ENCODE data around the gene CAMK1D.

Gene CAMK1D

DNA sequence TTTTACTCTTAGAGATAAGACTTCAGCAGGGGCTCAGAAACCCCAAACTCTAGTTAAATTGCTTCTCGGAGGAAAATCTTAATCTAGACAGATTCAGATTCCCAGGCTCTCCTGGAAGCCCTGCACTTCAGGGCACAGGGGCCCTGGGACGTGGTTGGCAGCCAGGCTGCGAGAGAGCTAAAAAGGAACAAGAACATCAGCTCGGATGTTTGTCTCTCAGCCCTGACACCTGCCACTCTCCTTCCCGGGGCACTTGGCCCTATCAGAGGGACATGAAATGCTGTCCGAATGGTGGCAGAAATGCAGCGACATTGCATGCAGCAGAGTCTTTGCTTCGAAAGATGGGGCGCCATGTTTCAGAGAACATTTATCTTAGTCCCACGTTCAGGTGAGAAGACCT is 485.4 kb downstream of the CAMK1D start:
- TF ChIP-seq, protein P1, sequence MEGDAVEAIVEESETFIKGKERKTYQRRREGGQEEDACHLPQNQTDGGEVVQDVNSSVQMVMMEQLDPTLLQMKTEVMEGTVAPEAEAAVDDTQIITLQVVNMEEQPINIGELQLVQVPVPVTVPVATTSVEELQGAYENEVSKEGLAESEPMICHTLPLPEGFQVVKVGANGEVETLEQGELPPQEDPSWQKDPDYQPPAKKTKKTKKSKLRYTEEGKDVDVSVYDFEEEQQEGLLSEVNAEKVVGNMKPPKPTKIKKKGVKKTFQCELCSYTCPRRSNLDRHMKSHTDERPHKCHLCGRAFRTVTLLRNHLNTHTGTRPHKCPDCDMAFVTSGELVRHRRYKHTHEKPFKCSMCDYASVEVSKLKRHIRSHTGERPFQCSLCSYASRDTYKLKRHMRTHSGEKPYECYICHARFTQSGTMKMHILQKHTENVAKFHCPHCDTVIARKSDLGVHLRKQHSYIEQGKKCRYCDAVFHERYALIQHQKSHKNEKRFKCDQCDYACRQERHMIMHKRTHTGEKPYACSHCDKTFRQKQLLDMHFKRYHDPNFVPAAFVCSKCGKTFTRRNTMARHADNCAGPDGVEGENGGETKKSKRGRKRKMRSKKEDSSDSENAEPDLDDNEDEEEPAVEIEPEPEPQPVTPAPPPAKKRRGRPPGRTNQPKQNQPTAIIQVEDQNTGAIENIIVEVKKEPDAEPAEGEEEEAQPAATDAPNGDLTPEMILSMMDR (IDR thresholded peaks at IDR 0.05): no peak
- Histone ChIP-seq H3K27ac (no peak overlapping the region), H3K4me3 (no peak overlapping the region)
- DNase-seq (ENCODE audit: low spot score): no peak

DNA sequence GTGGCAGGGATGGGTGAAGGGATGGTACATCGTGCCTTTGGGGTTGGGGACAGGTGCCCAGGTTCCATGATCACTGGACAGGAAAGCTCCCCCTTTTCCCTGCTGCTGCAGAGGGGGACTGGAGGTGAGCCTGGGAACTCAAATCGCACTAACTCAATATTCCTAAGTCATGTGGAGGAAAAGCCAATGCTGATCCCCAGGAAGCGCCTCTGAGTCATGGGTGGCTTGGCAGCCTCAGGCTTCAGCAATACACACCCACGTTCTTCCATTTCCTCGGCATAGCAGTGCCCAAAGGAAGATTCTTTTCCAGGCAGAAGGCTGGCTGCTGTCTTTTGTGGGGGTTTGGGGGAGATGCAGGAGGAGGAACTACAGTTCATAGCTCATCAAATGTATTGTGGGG is 486.4 kb downstream of the CAMK1D start:
- Histone ChIP-seq H3K27ac (no peak overlapping the region), H3K4me3 (no peak overlapping the region)
- no peak for DNase-seq (ENCODE audit: low spot score)
- TF ChIP-seq, protein P1 (IDR thresholded peaks at IDR 0.05): no peak

DNA sequence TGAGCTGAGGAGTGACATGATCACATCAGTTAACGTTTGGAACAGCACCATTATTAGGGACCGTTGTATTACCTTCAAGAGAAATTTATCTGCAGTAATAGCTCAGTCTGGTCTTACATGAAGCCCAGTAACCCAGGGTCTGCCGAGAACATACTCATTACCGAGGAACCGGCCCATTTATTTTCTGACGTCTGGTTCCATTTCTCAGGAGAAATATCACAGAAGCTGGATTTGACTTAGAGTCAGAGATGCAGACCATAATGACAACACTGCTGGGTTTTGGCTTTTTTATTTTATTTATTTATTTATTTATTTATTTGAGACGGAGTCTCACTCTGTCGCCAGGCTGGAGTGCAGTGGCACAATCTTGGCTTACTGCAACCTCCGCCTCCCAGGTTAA is 489.0 kb downstream of the CAMK1D start:
- Histone ChIP-seq H3K27ac (no peak overlapping the region), H3K4me3 (no peak overlapping the region)
- TF ChIP-seq, protein P1 (IDR thresholded peaks at IDR 0.05): no peak
- DNase-seq (ENCODE audit: low spot score): no peak

DNA sequence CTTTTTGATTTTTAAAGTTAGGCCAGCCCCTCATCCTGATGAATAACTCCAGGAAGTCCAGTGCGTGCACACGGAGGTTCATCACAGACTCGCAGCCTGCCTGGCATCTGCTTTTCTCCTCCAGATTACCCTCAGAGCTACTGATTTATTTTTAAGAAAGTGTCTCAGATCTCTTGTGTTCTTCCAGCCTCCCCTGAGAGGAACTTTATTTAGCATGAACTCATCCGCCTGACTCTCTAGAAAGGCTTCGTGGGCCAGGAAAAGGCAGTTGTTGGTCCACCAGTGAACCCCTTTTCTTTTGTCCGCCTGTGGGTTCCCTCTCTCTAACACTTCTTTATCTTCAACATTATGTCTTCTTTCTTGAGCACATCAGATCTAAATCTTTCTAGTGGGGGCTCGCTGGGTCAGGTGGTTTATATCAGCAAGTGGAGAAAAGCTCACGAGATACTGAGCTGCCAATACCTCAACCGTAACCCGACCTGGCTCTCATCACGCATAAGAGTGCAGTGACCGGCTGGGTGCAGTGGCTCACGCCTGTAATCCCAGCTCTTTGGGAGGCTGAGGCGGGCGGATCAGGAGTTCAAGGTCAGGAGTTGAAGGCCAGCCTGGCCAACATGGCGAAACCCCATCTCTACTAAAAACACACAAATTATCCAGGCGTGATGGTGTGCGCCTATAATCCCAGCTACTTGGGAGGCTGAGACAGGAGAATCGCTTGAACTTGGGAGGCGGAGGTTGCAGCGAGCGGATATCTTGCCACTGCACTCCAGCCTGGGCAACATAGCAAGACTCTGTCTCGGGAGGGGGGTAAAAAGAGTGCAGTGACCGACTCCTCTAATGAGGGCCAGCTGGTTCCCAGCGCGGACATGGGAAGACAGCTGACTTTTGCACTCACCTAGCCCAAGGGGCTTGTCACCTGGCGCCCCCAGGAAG is 489.9 kb downstream of the CAMK1D start:
- Histone ChIP-seq H3K4me3 (no peak overlapping the region), H3K27ac (no peak overlapping the region)
- TF ChIP-seq, protein P1 (IDR thresholded peaks at IDR 0.05): no peak
- DNase-seq (ENCODE audit: low spot score): no peak

- DNase-seq (ENCODE audit: low spot score): no peak
- Histone ChIP-seq H3K27ac (peak overlapping the region in 1 of 2 donors; percentile 37), H3K4me3 (no peak overlapping the region)
- TF ChIP-seq, protein P1 (IDR thresholded peaks at IDR 0.05): no peak
Measured at GRCh38 chr10:12839941-12840611, 490.7 kb downstream of the CAMK1D start.

DNA sequence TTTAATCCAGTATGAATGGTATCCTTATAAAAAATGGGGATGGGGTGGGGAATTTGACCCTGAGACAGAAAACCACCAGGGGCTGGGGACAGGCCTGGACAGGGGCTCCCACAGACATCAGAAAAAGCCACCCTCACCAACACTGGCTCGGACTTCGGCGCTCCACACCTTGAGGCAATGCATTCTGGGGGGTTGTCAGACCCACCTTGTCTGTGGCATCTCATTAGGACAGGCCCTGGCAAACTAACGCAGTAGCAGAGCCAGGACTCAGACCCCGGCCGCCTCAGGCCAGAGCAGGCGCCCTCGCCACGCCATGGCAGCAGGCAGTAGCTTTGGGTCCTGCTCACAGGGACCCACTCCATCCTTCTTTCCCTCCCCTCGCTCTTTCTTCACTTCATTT is 492.1 kb downstream of the CAMK1D start:
- H3K27ac ChIP-seq: no peak overlapping the region
- TF ChIP-seq, protein P1 (IDR thresholded peaks at IDR 0.05): no peak
- no peak overlapping the region for H3K4me3 ChIP-seq
- DNase-seq (ENCODE audit: low spot score): no peak
